GM18858 (cell line): ENCODE measurements around the gene ZMIZ2.
"Not testable (repeated sequence)": the region's sequence is repeated elsewhere in the genome, so short reads cannot be mapped to it uniquely, and the experiment has no call there.

ENCODE experiments used
- ATAC-seq: cut with Tn5 transposase; IDR thresholded peaks from one replicate; pipeline ENCODE4 v1.9.1; 2021; ENCODE audit not compliant: unreplicated experiment

Gene ZMIZ2

GRCh38 chr7:44748045-44748947, at the start of gene ZMIZ2:
Gene ZMIZ2, plus strand, starts transcription at chr7:44748847. Its CDS starts 7,403 bp downstream, at chr7:44756250.
- ATAC-seq, result peak; percentile 45

GRCh38 chr7:44699598-44699997, 49.0 kb upstream of the ZMIZ2 start:
- ATAC-seq, result not testable (repeated sequence)

GRCh38 chr7:44700322-44700721, 48.3 kb upstream of the ZMIZ2 start:
- ATAC-seq, result no peak

GRCh38 chr7:44703391-44703790, 45.3 kb upstream of the ZMIZ2 start:
- ATAC-seq, result not testable (repeated sequence)

GRCh38 chr7:44703921-44704320, 44.7 kb upstream of the ZMIZ2 start:
- no peak for ATAC-seq

GRCh38 chr7:44705434-44705833, 43.2 kb upstream of the ZMIZ2 start:
- ATAC-seq, result no peak

- ATAC-seq, result no peak
Measured at GRCh38 chr7:44706788-44707557, 41.7 kb upstream of the ZMIZ2 start.

GRCh38 chr7:44707558-44708230, 41.0 kb upstream of the ZMIZ2 start:
- no peak for ATAC-seq

- no peak for ATAC-seq
Measured at GRCh38 chr7:44709011-44709915, 39.4 kb upstream of the ZMIZ2 start.

- ATAC-seq, result no peak
Measured at GRCh38 chr7:44709945-44710596, 38.6 kb upstream of the ZMIZ2 start.

GRCh38 chr7:44711528-44711927, 37.1 kb upstream of the ZMIZ2 start:
- no peak for ATAC-seq

GRCh38 chr7:44712012-44712411, 36.6 kb upstream of the ZMIZ2 start:
- ATAC-seq, result no peak

- no peak for ATAC-seq
Measured at GRCh38 chr7:44713141-44713540, 35.5 kb upstream of the ZMIZ2 start.

GRCh38 chr7:44713680-44714335, 34.8 kb upstream of the ZMIZ2 start:
- ATAC-seq, result no peak

GRCh38 chr7:44716205-44716604, 32.4 kb upstream of the ZMIZ2 start:
- no peak for ATAC-seq

GRCh38 chr7:44720301-44720700, 28.3 kb upstream of the ZMIZ2 start:
- no peak for ATAC-seq

GRCh38 chr7:44724276-44724675, 24.4 kb upstream of the ZMIZ2 start:
- ATAC-seq, result no peak

- ATAC-seq, result not testable (repeated sequence)
Measured at GRCh38 chr7:44726250-44726649, 22.4 kb upstream of the ZMIZ2 start.

GRCh38 chr7:44727158-44727936, 21.3 kb upstream of the ZMIZ2 start:
- ATAC-seq, result no peak
